Fibroblast of lung (primary cell): ENCODE measurements around the gene CHAD.

Experiments
- CTCF ChIP-seq, 2 donors: IDR thresholded peaks in 1 of 2; conservative IDR thresholded peaks in 1 of 2; 1 replicate in 1 of 2; 2 replicates in 1 of 2; pipeline ENCODE4 v1.5.1; 2011 to 2012; ENCODE audit warnings: low read length in 2 of 2, control low read depth in 1 of 2, inconsistent platforms in 1 of 2, low read depth in 1 of 2, mild to moderate bottlenecking in 1 of 2
- EZH2 ChIP-seq: IDR thresholded peaks from 2 replicates; pipeline ENCODE4 v1.5.1; 2012; ENCODE audit warnings: low read length, control low read depth, mild to moderate bottlenecking; ENCODE audit errors: missing control alignments

- TF ChIP-seq CTCF (conservative IDR thresholded peaks at IDR 0.05 in 1 of 2, IDR thresholded peaks at IDR 0.05 in 1 of 2; ENCODE audit: low read depth in 1 of 2, low read length in 2 of 2) (peak; percentile 18 to 19), EZH2 (no peak)
Measured at GRCh38 chr17:50426814-50427787, 41.6 kb downstream of the CHAD start.
